Colonic mucosa (tissue), 4 donors: ENCODE results near the gene ACER3. TPM values are rescaled to one million over a fixed set of nuclear protein-coding genes. Genes with fewer than 3 reads are reported as not detected.

Experiments
- DNase-seq: peaks from one replicate; pipeline ENCODE4 v3.0.0-alpha.2; 2020
- H3K27ac ChIP-seq: fragments of 200-600 bp; one replicate; pipeline ENCODE4 v1.8.0; 2021
- H3K27me3 ChIP-seq: fragments of 200-600 bp; one replicate; pipeline ENCODE4 v1.8.0; 2021
- H3K36me3 ChIP-seq: fragments of 200-600 bp; one replicate; pipeline ENCODE4 v1.8.0; 2021
- H3K4me1 ChIP-seq: fragments of 200-600 bp; one replicate; pipeline ENCODE4 v1.8.0; 2021; ENCODE audit warnings: mild to moderate bottlenecking
- H3K4me3 ChIP-seq: fragments of 200-600 bp; one replicate; pipeline ENCODE4 v1.8.0; 2021
- H3K9ac ChIP-seq, 2 donors: one replicate each; pipeline ENCODE4 v1.7.0; 2013; ENCODE audit warnings: control low read depth in 2 of 2, low read depth in 2 of 2, low read length in 2 of 2
- H3K9me3 ChIP-seq: fragments of 200-600 bp; one replicate; pipeline ENCODE4 v1.8.0; 2021
- CTCF ChIP-seq: fragments of 200-600 bp; IDR thresholded peaks from one replicate; pipeline ENCODE4 v1.8.0; 2022; ENCODE audit warnings: antibody characterized with exemption, mild to moderate bottlenecking
- intact Hi-C: fragments of 100-400 bp; cut with DNase I; formaldehyde crosslinking; loops from one replicate; pipeline ENCODE4 v1.14.1; 2022
- total RNA-seq, 2 donors: library from RNA; stranded (reverse); fragmentation: NEBNext Ultra II Directional in 1 of 2; extraction: Animal tissue kit (Norgen Biotek cat#: 25700) in 1 of 2; gene quantifications; one replicate each; pipeline ENCODE4 v1.2.1, GENCODE V29; 2021
- donor health status: healthy.
- donor health status: DM: no; HTN: no; CAD: no.
- donor health status: DM: no; HTN: no; CAD: no.

ACER3 gene
- total RNA-seq, 2 donors from 2014 or later = 25.0 to 36.4 TPM

GRCh38 chr11:76910620-76911414 is 50.1 kb downstream of the ACER3 start:
- H3K4me1 ChIP-seq = no peaks in the 10 kb centered on the region
- H3K27me3 ChIP-seq = no peaks in the 10 kb centered on the region
- TF ChIP-seq CTCF = no peak
- intact Hi-C loops = no loop called here
- DNase-seq = peak; percentile 50
- no peaks in the 10 kb centered on the region for H3K36me3 ChIP-seq
- no peak overlapping the region for H3K27ac ChIP-seq
- no peak overlapping the region for H3K4me3 ChIP-seq
- no peak overlapping the region for H3K9ac ChIP-seq
- H3K9me3 ChIP-seq = no peaks in the 10 kb centered on the region

- Histone ChIP-seq H3K9ac (no peak overlapping the region), H3K9me3 (no peaks in the 10 kb centered on the region), H3K27me3 (no peaks in the 10 kb centered on the region), H3K36me3 (no peaks in the 10 kb centered on the region), H3K4me3 (no peak overlapping the region), H3K4me1 (no peaks in the 10 kb centered on the region), H3K27ac (no peak overlapping the region)
- no peak for TF ChIP-seq CTCF
- intact Hi-C loops = no loop called here
- no peak for DNase-seq
Observed at GRCh38 chr11:76911415-76911808, 50.7 kb downstream of the ACER3 start.

GRCh38 chr11:76916712-76917111 is 56.0 kb downstream of the ACER3 start:
- no peak overlapping the region for H3K9ac ChIP-seq
- no peaks in the 10 kb centered on the region for H3K27me3 ChIP-seq
- H3K4me3 ChIP-seq = no peak overlapping the region
- no peak for TF ChIP-seq CTCF
- intact Hi-C loops = no loop called here
- H3K4me1 ChIP-seq = no peaks in the 10 kb centered on the region
- no peaks in the 10 kb centered on the region for H3K36me3 ChIP-seq
- H3K27ac ChIP-seq = no peak overlapping the region
- DNase-seq = no peak
- H3K9me3 ChIP-seq = no peaks in the 10 kb centered on the region

GRCh38 chr11:76918941-76919386 is 58.2 kb downstream of the ACER3 start:
- H3K4me1 ChIP-seq = no peaks in the 10 kb centered on the region
- peak; percentile 25 for DNase-seq
- H3K36me3 ChIP-seq = no peaks in the 10 kb centered on the region
- no peak overlapping the region for H3K27ac ChIP-seq
- H3K9me3 ChIP-seq = no peaks in the 10 kb centered on the region
- H3K9ac ChIP-seq = peak overlapping the region in 1 of 2 donors; percentile 19
- intact Hi-C loops = loop anchor here (2.0 kb wide), 2 partner anchors 108 to 184 kb away; no protein-coding TSS in a partner anchor
- peak; percentile 57 for TF ChIP-seq CTCF
- H3K27me3 ChIP-seq = no peaks in the 10 kb centered on the region
- H3K4me3 ChIP-seq = no peak overlapping the region

DNA sequence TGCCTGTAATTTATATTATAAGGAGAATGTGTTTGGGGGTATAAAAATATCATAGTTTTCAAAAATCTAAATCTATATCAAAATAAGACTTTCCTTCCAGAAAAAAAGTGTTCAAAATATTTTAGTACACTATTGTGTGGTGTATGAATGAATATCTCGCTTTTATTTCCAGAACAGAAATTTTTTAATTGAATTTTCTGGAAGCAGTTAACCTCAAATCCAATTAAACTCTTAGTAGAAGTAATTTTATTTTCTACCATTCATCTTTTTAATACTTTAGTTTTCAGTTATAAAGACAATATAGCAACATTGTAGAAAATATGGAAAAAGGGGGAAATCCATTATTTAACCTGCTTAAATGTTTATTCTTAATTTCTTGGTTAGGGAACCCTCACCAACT is 58.7 kb downstream of the ACER3 start:
- Histone ChIP-seq H3K9me3 (no peaks in the 10 kb centered on the region), H3K4me3 (no peak overlapping the region), H3K4me1 (no peaks in the 10 kb centered on the region), H3K36me3 (no peaks in the 10 kb centered on the region), H3K27ac (no peak overlapping the region), H3K27me3 (no peaks in the 10 kb centered on the region), H3K9ac (no peak overlapping the region)
- intact Hi-C loops = loop anchor here (2.0 kb wide), 2 partner anchors 109 to 185 kb away; no protein-coding TSS in a partner anchor
- no peak for DNase-seq
- TF ChIP-seq CTCF = no peak
